Brain microvascular endothelial cell (primary cell): ENCODE results near the gene COL4A5.

Experiments used
- DNase-seq: peaks from one replicate; pipeline ENCODE4 v3.0.0-alpha.2; 2020
- H3K27ac ChIP-seq: fragments of 250-450 bp; sonication (Bioruptor Pico); 2 replicates; pipeline ENCODE4 v1.5.1; 2020; ENCODE audit warnings: mild to moderate bottlenecking, moderate library complexity
- H3K27me3 ChIP-seq: fragments of 250-450 bp; sonication (Bioruptor Pico); replicated peaks from 2 replicates; pipeline ENCODE4 v1.5.1; 2020; ENCODE audit warnings: mild to moderate bottlenecking
- H3K36me3 ChIP-seq: fragments of 250-450 bp; sonication (Bioruptor Pico); replicated peaks from 2 replicates; pipeline ENCODE4 v1.5.1; 2020; ENCODE audit warnings: mild to moderate bottlenecking
- H3K4me3 ChIP-seq: 2 replicates; pipeline ENCODE4 v1.5.1; 2011; ENCODE audit warnings: low read depth, mild to moderate bottlenecking, control low read depth, low read length, moderate library complexity
- CTCF ChIP-seq: IDR thresholded peaks from 2 replicates; pipeline ENCODE4 v1.5.1; 2011; ENCODE audit warnings: low read depth, mild to moderate bottlenecking, moderate library complexity, low read length, control low read depth, inconsistent platforms; ENCODE audit errors: missing control alignments
- in situ Hi-C: cut with HindIII; loops from 2 replicates; pipeline ENCODE4 v1.10.0; 2017; ENCODE audit warnings: low sequenced_read_pairs, low pct_ligation_motif_present

The COL4A5 gene

GRCh38 chrX:108420481-108420880 lies 19.2 kb upstream of the COL4A5 start:
- in situ Hi-C loops = no loop called here
- no peak for TF ChIP-seq CTCF
- Histone ChIP-seq H3K4me3 (no peak overlapping the region), H3K36me3 (no peaks in the 10 kb centered on the region), H3K27ac (no peak overlapping the region), H3K27me3 (no peaks in the 10 kb centered on the region)
- DNase-seq = no peak

- no peak for DNase-seq
- no peak overlapping the region for H3K4me3 ChIP-seq
- H3K27ac ChIP-seq = no peak overlapping the region
- no peaks in the 10 kb centered on the region for H3K27me3 ChIP-seq
- in situ Hi-C loops = no loop called here
- H3K36me3 ChIP-seq = no peaks in the 10 kb centered on the region
- TF ChIP-seq CTCF = no peak
Measured at GRCh38 chrX:108426262-108426661, 13.4 kb upstream of the COL4A5 start.

- Histone ChIP-seq H3K27me3 (no peaks in the 10 kb centered on the region), H3K27ac (no peak overlapping the region), H3K36me3 (no peaks in the 10 kb centered on the region), H3K4me3 (no peak overlapping the region)
- in situ Hi-C loops = no loop called here
- DNase-seq = no peak
- no peak for TF ChIP-seq CTCF
Measured at GRCh38 chrX:108435261-108435660, 4.4 kb upstream of the COL4A5 start.

GRCh38 chrX:108437349-108438109 lies 2.1 kb upstream of the COL4A5 start:
- Histone ChIP-seq H3K4me3 (peak overlapping the region; percentile 55), H3K27me3 (no peaks in the 10 kb centered on the region), H3K27ac (no peak overlapping the region), H3K36me3 (no peaks in the 10 kb centered on the region)
- no peak for DNase-seq
- in situ Hi-C loops = no loop called here
- no peak for TF ChIP-seq CTCF

GRCh38 chrX:108438110-108438623 lies 1.5 kb upstream of the COL4A5 start, which contains the start of gene COL4A6:
COL4A6 (minus strand) TSS chrX:108438422; CDS start chrX:108438196, 226 bp downstream.
- Histone ChIP-seq H3K27ac (no peak within 1 kb of the TSS), H3K27me3 (no peaks in the 10 kb centered on the region), H3K36me3 (no peaks in the 10 kb centered on the region), H3K4me3 (peak within 1 kb of the TSS; percentile 68)
- in situ Hi-C loops = no loop called here
- no peak for TF ChIP-seq CTCF
- DNase-seq = peak; percentile 5
